IMR-90 (cell line): ENCODE data around the gene SLC7A9. TPM values are rescaled to one million over a fixed set of nuclear protein-coding genes. Genes with fewer than 3 reads are reported as not detected.

Experiments used
- ATAC-seq: fragments of 200-7000 bp; cut with Tn5 transposase; 2 replicates; pipeline ENCODE4 v1.9.1; 2020; ENCODE audit warnings: low read depth, mild to moderate bottlenecking, moderate library complexity
- BruUV-seq: library from RNA; stranded (reverse); fragments of 400-500 nt; replicated peaks from 2 replicates; lab custom pipeline; 2021; lab: Mats Ljungman, UMichigan
- CTCF ChIA-PET: fragments of 300-600 bp; formaldehyde crosslinking; extraction: SDS; loops from one replicate; lab custom pipeline; 2021; ENCODE audit warnings: antibody characterized with exemption; lab: Yijun Ruan, JAX
- POLR2A ChIA-PET: fragments of 300-600 bp; sonication (Branson Sonifier 250); formaldehyde crosslinking; loops from one replicate; lab custom pipeline; 2022; ENCODE audit warnings: antibody characterized with exemption; ENCODE audit not compliant: unreplicated experiment; lab: Charles Lee
- DNase-seq: peaks from one replicate; pipeline ENCODE4 v3.0.0; 2013
- H2AFZ ChIP-seq: replicated peaks from 2 replicates; pipeline ENCODE3; 2013; ENCODE audit warnings: low read length, mild to moderate bottlenecking; ENCODE audit not compliant: poor library complexity
- H2AK5ac ChIP-seq: 2 replicates; pipeline ENCODE4 v1.6.1; 2013; ENCODE audit warnings: low read depth, low read length, inconsistent platforms
- H2AK9ac ChIP-seq: replicated peaks from 2 replicates; pipeline ENCODE3; 2013; ENCODE audit warnings: mild to moderate bottlenecking, low read depth, low read length, moderate library complexity; ENCODE audit not compliant: poor library complexity
- H2BK120ac ChIP-seq: 2 replicates; pipeline ENCODE4 v1.6.1; 2013; ENCODE audit warnings: low read depth, low read length, inconsistent platforms
- H2BK15ac ChIP-seq: 3 replicates; pipeline ENCODE4 v1.6.1; 2013; ENCODE audit warnings: low read depth, low read length, inconsistent platforms
- H2BK20ac ChIP-seq: 2 replicates; pipeline ENCODE4 v1.6.1; 2013; ENCODE audit warnings: low read depth, mild to moderate bottlenecking, inconsistent platforms, low read length, moderate library complexity
- H2BK5ac ChIP-seq: 2 replicates; pipeline ENCODE4 v1.6.1; 2013; ENCODE audit warnings: mild to moderate bottlenecking, low read depth, low read length, inconsistent platforms; ENCODE audit not compliant: poor library complexity, severe bottlenecking
- H3K14ac ChIP-seq: replicated peaks from 2 replicates; pipeline ENCODE4 v1.6.1; 2013; ENCODE audit warnings: low read depth, low read length, inconsistent platforms
- H3K18ac ChIP-seq: 2 replicates; pipeline ENCODE4 v1.6.1; 2013; ENCODE audit warnings: low read depth, low read length, control low read depth
- H3K23ac ChIP-seq: 2 replicates; pipeline ENCODE4 v1.6.1; 2013; ENCODE audit warnings: low read depth, low read length, inconsistent platforms
- H3K27ac ChIP-seq: 2 replicates; pipeline ENCODE4 v1.5.1; 2013; ENCODE audit warnings: mild to moderate bottlenecking, control low read depth, low read length; ENCODE audit not compliant: insufficient read depth
- H3K27me3 ChIP-seq: 2 replicates; pipeline ENCODE4 v1.6.1; 2013; ENCODE audit warnings: low read length; ENCODE audit not compliant: control insufficient read depth, insufficient read depth
- H3K36me3 ChIP-seq: 2 replicates; pipeline ENCODE4 v1.6.1; 2013; ENCODE audit warnings: low read length, mixed read lengths; ENCODE audit not compliant: control insufficient read depth, insufficient read depth
- H3K4ac ChIP-seq: 2 replicates; pipeline ENCODE4 v1.6.1; 2013; ENCODE audit warnings: low read depth, low read length, inconsistent platforms
- H3K4me1 ChIP-seq: 2 replicates; pipeline ENCODE4 v1.6.1; 2013; ENCODE audit warnings: low read length, mixed read lengths; ENCODE audit not compliant: control insufficient read depth, insufficient read depth
- H3K4me2 ChIP-seq: 2 replicates; pipeline ENCODE4 v1.6.1; 2013; ENCODE audit warnings: low read depth, mild to moderate bottlenecking, control low read depth, low read length, moderate library complexity
- H3K4me3 ChIP-seq: 2 replicates; pipeline ENCODE4 v1.5.1; 2013; ENCODE audit warnings: low read depth, mild to moderate bottlenecking, control low read depth, low read length, moderate library complexity; ENCODE audit not compliant: insufficient read depth
- H3K56ac ChIP-seq: 2 replicates; pipeline ENCODE4 v1.6.1; 2013; ENCODE audit warnings: low read length, inconsistent platforms; ENCODE audit not compliant: insufficient read depth; ENCODE audit errors: extremely low read depth
- H3K79me1 ChIP-seq, 2 experiments: 2 replicates each; pipeline ENCODE4 v1.6.1; 2013; ENCODE audit warnings: low read length in 2 of 2, inconsistent platforms in 1 of 2, low read depth in 1 of 2
- H3K9ac ChIP-seq: 2 replicates; pipeline ENCODE4 v1.6.1; 2013; ENCODE audit warnings: low read depth, low read length, control low read depth
- H3K9me1 ChIP-seq: 2 replicates; pipeline ENCODE4 v1.6.1; 2013; ENCODE audit warnings: low read length, inconsistent platforms; ENCODE audit not compliant: insufficient read depth
- H3K9me3 ChIP-seq: 2 replicates; pipeline ENCODE4 v1.6.1; 2013; ENCODE audit warnings: low read length; ENCODE audit not compliant: control insufficient read depth, insufficient read depth
- H4K20me1 ChIP-seq: 2 replicates; pipeline ENCODE4 v1.6.1; 2013; ENCODE audit warnings: low read length, inconsistent platforms; ENCODE audit not compliant: insufficient read depth
- H4K5ac ChIP-seq: 2 replicates; pipeline ENCODE4 v1.6.1; 2013; ENCODE audit warnings: mild to moderate bottlenecking, low read depth, low read length, control low read depth
- H4K8ac ChIP-seq, 2 experiments: 2 replicates each; pipeline ENCODE4 v1.6.1; 2013; ENCODE audit warnings: low read depth in 2 of 2, low read length in 2 of 2, control low read depth in 1 of 2, inconsistent platforms in 1 of 2
- H4K91ac ChIP-seq: 2 replicates; pipeline ENCODE4 v1.6.1; 2013; ENCODE audit warnings: low read depth, low read length, inconsistent platforms; ENCODE audit not compliant: insufficient read depth
- BHLHE40 ChIP-seq: fragments of 150-350 bp; IDR thresholded peaks from 2 replicates; pipeline ENCODE4 v1.6.1; 2016; ENCODE audit warnings: mild to moderate bottlenecking, low read depth, low read length
- CEBPB ChIP-seq: IDR thresholded peaks from 2 replicates; pipeline ENCODE4 v1.6.1; 2012; ENCODE audit warnings: low read depth, low read length, improper control_type of control experiment
- CHD1 ChIP-seq: IDR thresholded peaks from 2 replicates; pipeline ENCODE4 v1.6.1; 2012; ENCODE audit warnings: low read depth, low read length, improper control_type of control experiment
- CTCF ChIP-seq: conservative IDR thresholded peaks from 2 replicates; pipeline ENCODE4 v1.5.1; 2012; ENCODE audit warnings: mild to moderate bottlenecking, low read depth, low read length, improper control_type of control experiment
- FOS ChIP-seq: fragments of 150-350 bp; IDR thresholded peaks from 2 replicates; pipeline ENCODE4 v1.6.1; 2016; ENCODE audit warnings: low read depth, low read length
- MAFK ChIP-seq: IDR thresholded peaks from 2 replicates; pipeline ENCODE4 v1.6.1; 2012; ENCODE audit warnings: low read depth, low read length, improper control_type of control experiment
- MAZ ChIP-seq: IDR thresholded peaks from 2 replicates; pipeline ENCODE4 v1.6.1; 2012; ENCODE audit warnings: low read depth, mild to moderate bottlenecking, low read length, improper control_type of control experiment, moderate library complexity, borderline replicate concordance
- MXI1 ChIP-seq: IDR thresholded peaks from 2 replicates; pipeline ENCODE4 v1.6.1; 2012; ENCODE audit warnings: low read depth, mild to moderate bottlenecking, low read length, moderate library complexity, borderline replicate concordance
- NFE2L2 ChIP-seq: fragments of 150-350 bp; IDR thresholded peaks from 2 replicates; pipeline ENCODE4 v1.6.1; 2016; ENCODE audit warnings: low read depth, mild to moderate bottlenecking, low read length
- POLR2A ChIP-seq: IDR thresholded peaks from 2 replicates; pipeline ENCODE4 v1.6.1; 2012; ENCODE audit warnings: mild to moderate bottlenecking, low read depth, low read length
- RAD21 ChIP-seq: IDR thresholded peaks from 2 replicates; pipeline ENCODE4 v1.6.1; 2012; ENCODE audit warnings: low read length, improper control_type of control experiment
- RCOR1 ChIP-seq: IDR thresholded peaks from 2 replicates; pipeline ENCODE4 v1.6.1; 2012; ENCODE audit warnings: mild to moderate bottlenecking, low read length, improper control_type of control experiment; ENCODE audit not compliant: insufficient replicate concordance
- RFX5 ChIP-seq: IDR thresholded peaks from 2 replicates; pipeline ENCODE4 v1.8.0; 2012; ENCODE audit warnings: low read depth, mild to moderate bottlenecking, low read length, moderate library complexity
- SMC3 ChIP-seq: fragments of 150-350 bp; IDR thresholded peaks from 2 replicates; pipeline ENCODE4 v1.6.1; 2016; ENCODE audit warnings: low read depth, mild to moderate bottlenecking, antibody characterized with exemption, low read length, moderate library complexity
- WGBS, 2 experiments: methylation state at CpG; one replicate each; pipeline versions ENCODE4 v1.1.5 to v1.1.7; 2013; ENCODE audit warnings: missing lambda C conversion rate in 2 of 2; ENCODE audit not compliant: insufficient read length in 1 of 2; ENCODE audit errors: extremely low coverage in 2 of 2; 5-methylcytosine and 5-hydroxymethylcytosine counted together
- dilution Hi-C: fragments of 300-500 bp; cut with HindIII; formaldehyde crosslinking; loops from one replicate; pipeline ENCODE4 v1.14.3; 2018; ENCODE audit warnings: low sequenced_read_pairs; ENCODE audit not compliant: unreplicated experiment
- in situ Hi-C: fragments of 300-500 bp; cut with MboI; formaldehyde crosslinking; loops from 3 replicates; pipeline ENCODE4 v1.14.3; 2019; ENCODE audit warnings: low sequenced_read_pairs, inconsistent platforms, mixed read lengths
- intact Hi-C: fragments of 100-400 bp; cut with micrococcal nuclease; formaldehyde crosslinking; loops from 2 replicates; pipeline ENCODE4 v1.10.0; 2022
- polyA plus RNA-seq, 3 experiments: library from polyadenylated mRNA; depleted of rRNA; stranded (reverse); fragments of >200 nt; gene quantifications; 2 replicates each; pipeline ENCODE4 v1.2.3, GENCODE V29; 2012; ENCODE audit warnings: low replicate concordance in 1 of 3
- total RNA-seq: library from RNA; depleted of rRNA; stranded (reverse); fragments of >200 nt; gene quantifications from 2 replicates; pipeline ENCODE4 v1.2.3, GENCODE V29; 2012
- TF ChIP-seq, protein P1 (sequence below): fragments of 150-350 bp; IDR thresholded peaks from 2 replicates; pipeline ENCODE4 v1.6.1; 2016; ENCODE audit warnings: low read depth, mild to moderate bottlenecking, low read length, moderate library complexity, borderline replicate concordance
- TF ChIP-seq, protein P2 (sequence below): fragments of 150-350 bp; IDR thresholded peaks from 2 replicates; pipeline ENCODE4 v1.6.1; 2017; ENCODE audit warnings: mild to moderate bottlenecking, antibody characterized with exemption, low read length, low read depth

SLC7A9 gene
- total and polyA plus RNA-seq, 2 of the 4 experiments (the other 2 are of a cell fraction), result not detected

- DNase-seq (no peak), ATAC-seq (no peak)
- Histone ChIP-seq H3K27me3 (no peaks in the 10 kb centered on the region), H2AK5ac (no peak overlapping the region), H4K5ac (no peak overlapping the region), H2BK20ac (no peak overlapping the region), H3K36me3 (peaks cover 18% of the 10 kb centered on the region), H2AK9ac (no peak overlapping the region), H3K4me2 (no peak overlapping the region), H3K4me3 (no peak overlapping the region), H3K18ac (no peak overlapping the region), H3K79me1 (no peaks in the 10 kb centered on the region), H3K4ac (no peak overlapping the region), H3K14ac (no peak overlapping the region), H2BK15ac (no peak overlapping the region), H3K23ac (no peak overlapping the region), H3K9me3 (peaks cover 2% of the 10 kb centered on the region; the same call in 1 of the 2 replicates), H3K27ac (no peak overlapping the region), H3K9me1 (0 out of 2 replicates have a peak, but pooled peaks cover 2% of the 10 kb centered on the region), H4K91ac (no peak overlapping the region), H3K4me1 (no peaks in the 10 kb centered on the region), H3K56ac (no peak overlapping the region), H2AFZ (no peak overlapping the region), H3K9ac (no peak overlapping the region), H4K20me1 (no peaks in the 10 kb centered on the region), H2BK120ac (no peak overlapping the region), H2BK5ac (no peak overlapping the region), H4K8ac (no peak overlapping the region)
- in situ Hi-C loops (no loop called here), intact Hi-C loops (no loop called here), dilution Hi-C loops (no loop called here)
- BruUV-seq, result no TSS peak
- TF ChIP-seq CEBPB (no peak), MAFK (no peak), SMC3 (no peak), MAZ (no peak), MXI1 (no peak), BHLHE40 (no peak), CTCF (no peak), RAD21 (no peak), NFE2L2 (no peak), RFX5 (no peak), POLR2A (no peak), FOS (no peak), RCOR1 (no peak), CHD1 (no peak)
- TF ChIP-seq, protein P1, sequence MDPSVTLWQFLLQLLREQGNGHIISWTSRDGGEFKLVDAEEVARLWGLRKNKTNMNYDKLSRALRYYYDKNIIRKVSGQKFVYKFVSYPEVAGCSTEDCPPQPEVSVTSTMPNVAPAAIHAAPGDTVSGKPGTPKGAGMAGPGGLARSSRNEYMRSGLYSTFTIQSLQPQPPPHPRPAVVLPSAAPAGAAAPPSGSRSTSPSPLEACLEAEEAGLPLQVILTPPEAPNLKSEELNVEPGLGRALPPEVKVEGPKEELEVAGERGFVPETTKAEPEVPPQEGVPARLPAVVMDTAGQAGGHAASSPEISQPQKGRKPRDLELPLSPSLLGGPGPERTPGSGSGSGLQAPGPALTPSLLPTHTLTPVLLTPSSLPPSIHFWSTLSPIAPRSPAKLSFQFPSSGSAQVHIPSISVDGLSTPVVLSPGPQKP, result no peak
- TF ChIP-seq, protein P2, sequence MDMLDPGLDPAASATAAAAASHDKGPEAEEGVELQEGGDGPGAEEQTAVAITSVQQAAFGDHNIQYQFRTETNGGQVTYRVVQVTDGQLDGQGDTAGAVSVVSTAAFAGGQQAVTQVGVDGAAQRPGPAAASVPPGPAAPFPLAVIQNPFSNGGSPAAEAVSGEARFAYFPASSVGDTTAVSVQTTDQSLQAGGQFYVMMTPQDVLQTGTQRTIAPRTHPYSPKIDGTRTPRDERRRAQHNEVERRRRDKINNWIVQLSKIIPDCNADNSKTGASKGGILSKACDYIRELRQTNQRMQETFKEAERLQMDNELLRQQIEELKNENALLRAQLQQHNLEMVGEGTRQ, result no peak
- ChIA-PET POLR2A (no interaction called here), CTCF (interaction anchor here (0.6 kb wide), 1 partner anchor 102 kb away, joined by 3 read pairs; no protein-coding TSS in a partner anchor)
- WGBS, 2 experiments, result 86% methylated on average over 1 of the region's 7 CpGs; no CpG with 5 or more reads in 1 of the 2 experiments
Observed at GRCh38 chr19:32908641-32909190, 39.1 kb upstream of the SLC7A9 start.
